Loucy (cell line): ENCODE data around the gene CYP4F11.

Experiments used
- CTCF ChIP-seq: fragments of 200-600 bp; sonication (generic); conservative IDR thresholded peaks from 2 replicates; pipeline ENCODE4 v1.5.1; 2014; ENCODE audit warnings: mild to moderate bottlenecking, antibody characterized with exemption, low read length
- EZH2phosphoT487 ChIP-seq: fragments of 200-600 bp; IDR thresholded peaks from 2 replicates; pipeline ENCODE4 v1.6.1; 2018; ENCODE audit warnings: antibody characterized with exemption, mild to moderate bottlenecking, moderate library complexity, borderline replicate concordance

GRCh38 chr19:15922021-15922420, 12.3 kb downstream of the CYP4F11 start:
- TF ChIP-seq EZH2phosphoT487 = no peak
- TF ChIP-seq CTCF = no peak
